ENCODE data around the gene SUCO. TPM values are rescaled to one million over a fixed set of nuclear protein-coding genes. Genes with fewer than 3 reads are reported as not detected.

Gene SUCO
- total RNA-seq, 1 donor from 2014 or later = 21.5 TPM

GRCh38 chr1:172549621-172550280 lies 16.8 kb downstream of the SUCO start:
- no peaks in the 10 kb centered on the region for H3K9me3 ChIP-seq (replicated peaks)
- DNase-seq = no peak
- TF ChIP-seq CTCF (IDR thresholded peaks at IDR 0.05; ENCODE audit: borderline replicate concordance) = no peak
- no peaks in the 10 kb centered on the region for H3K27me3 ChIP-seq (ENCODE audit: low read depth)
- no peak overlapping the region for H3K27ac ChIP-seq (replicated peaks)
- no peaks in the 10 kb centered on the region for H3K36me3 ChIP-seq
- H3K4me1 ChIP-seq = peaks cover 58% of the 10 kb centered on the region
- no peak overlapping the region for H3K4me3 ChIP-seq
- intact Hi-C loops (cut with micrococcal nuclease) = no loop called here

GRCh38 chr1:172551279-172551678 lies 18.3 kb downstream of the SUCO start:
- no peak for DNase-seq
- peaks cover 6% of the 10 kb centered on the region for H3K36me3 ChIP-seq
- no peaks in the 10 kb centered on the region for H3K9me3 ChIP-seq (replicated peaks)
- no peak for TF ChIP-seq CTCF (IDR thresholded peaks at IDR 0.05; ENCODE audit: borderline replicate concordance)
- H3K27ac ChIP-seq (replicated peaks) = no peak overlapping the region
- no peaks in the 10 kb centered on the region for H3K27me3 ChIP-seq (ENCODE audit: low read depth)
- no peak overlapping the region for H3K4me3 ChIP-seq
- intact Hi-C loops (cut with micrococcal nuclease) = no loop called here
- peaks cover 46% of the 10 kb centered on the region for H3K4me1 ChIP-seq

- intact Hi-C loops (cut with micrococcal nuclease) = no loop called here
Observed at GRCh38 chr1:172554915-172555314, 22.0 kb downstream of the SUCO start.

GRCh38 chr1:172556461-172556860 lies 23.5 kb downstream of the SUCO start:
- no peak for TF ChIP-seq CTCF (IDR thresholded peaks at IDR 0.05; ENCODE audit: borderline replicate concordance)
- intact Hi-C loops (cut with micrococcal nuclease) = no loop called here

More at GRCh38 chr1:172554915-172555314, 22.0 kb downstream of the SUCO start:
- Histone ChIP-seq H3K36me3 (peaks cover 25% of the 10 kb centered on the region), H3K9me3 (replicated peaks) (no peaks in the 10 kb centered on the region), H3K27me3 (ENCODE audit: low read depth) (no peaks in the 10 kb centered on the region), H3K4me1 (peaks cover 14% of the 10 kb centered on the region), H3K27ac (replicated peaks) (no peak overlapping the region), H3K4me3 (no peak overlapping the region)
- no peak for DNase-seq
- no peak for TF ChIP-seq CTCF (IDR thresholded peaks at IDR 0.05; ENCODE audit: borderline replicate concordance)

GRCh38 chr1:172557270-172557669 lies 24.3 kb downstream of the SUCO start:
- intact Hi-C loops (cut with micrococcal nuclease) = no loop called here
- Histone ChIP-seq H3K9me3 (replicated peaks) (no peaks in the 10 kb centered on the region), H3K4me3 (no peak overlapping the region), H3K36me3 (peaks cover 45% of the 10 kb centered on the region), H3K4me1 (no peaks in the 10 kb centered on the region), H3K27ac (replicated peaks) (no peak overlapping the region), H3K27me3 (ENCODE audit: low read depth) (no peaks in the 10 kb centered on the region)
- TF ChIP-seq CTCF (IDR thresholded peaks at IDR 0.05; ENCODE audit: borderline replicate concordance) = no peak
- no peak for DNase-seq

More at GRCh38 chr1:172556461-172556860, 23.5 kb downstream of the SUCO start:
- Histone ChIP-seq H3K4me3 (no peak overlapping the region), H3K4me1 (no peaks in the 10 kb centered on the region), H3K27ac (replicated peaks) (no peak overlapping the region), H3K27me3 (ENCODE audit: low read depth) (no peaks in the 10 kb centered on the region), H3K9me3 (replicated peaks) (no peaks in the 10 kb centered on the region), H3K36me3 (peaks cover 39% of the 10 kb centered on the region)
- no peak for DNase-seq
